ENCODE data around the gene SDR42E1. TPM values are rescaled to one million over a fixed set of nuclear protein-coding genes. Genes with fewer than 3 reads are reported as not detected.

The SDR42E1 gene
- total RNA-seq, 1 experiment from 2014 or later = 17.4 TPM

- H3K79me2 ChIP-seq (ENCODE audit: insufficient read depth, low read length) = no peaks in the 10 kb centered on the region
- peaks cover 58% of the 10 kb centered on the region for H3K27me3 ChIP-seq (ENCODE audit: insufficient read depth, low read length)
- H3K4me1 ChIP-seq (ENCODE audit: control insufficient read depth in 1 of 2, insufficient read depth in 2 of 2, low read length in 2 of 2) = peaks cover 0 to 11% of the 10 kb centered on the region in 2 experiments; a peak in 1 of 4 replicates
- RAD21 ChIA-PET (ENCODE audit: low non-redundant PET in 1 of 2, low total read pairs in 2 of 2, uncharacterized antibody in 2 of 2, unreplicated experiment in 2 of 2) = no interaction called here
- CTCF ChIA-PET = no interaction called here
- no peak for TF ChIP-seq REST (IDR thresholded peaks at IDR 0.05; ENCODE audit: low read depth)
- no peak for TF ChIP-seq CEBPB (IDR thresholded peaks at IDR 0.05; ENCODE audit: low read depth)
- TF ChIP-seq EGR1 (IDR thresholded peaks at IDR 0.05; ENCODE audit: low read depth) = no peak
- TF ChIP-seq SRF (IDR thresholded peaks at IDR 0.05; ENCODE audit: low read depth) = no peak
- no peak for TF ChIP-seq SP1 (IDR thresholded peaks at IDR 0.05; ENCODE audit: low read depth)
- no peak for TF ChIP-seq POLR2AphosphoS5 (IDR thresholded peaks at IDR 0.05; ENCODE audit: low read depth, low read length)
- no peak for TF ChIP-seq ZFX (IDR thresholded peaks at IDR 0.05)
- no peak for TF ChIP-seq ELF1 (IDR thresholded peaks at IDR 0.05; ENCODE audit: borderline replicate concordance, low read depth)
- no peak for TF ChIP-seq POLR2A (IDR thresholded peaks at IDR 0.05; ENCODE audit: borderline replicate concordance, extremely low read depth, insufficient read depth, insufficient read length)
- no peak for TF ChIP-seq EZH2phosphoT487 (IDR thresholded peaks at IDR 0.05; ENCODE audit: borderline replicate concordance)
- no peak for TF ChIP-seq ATF3 (IDR thresholded peaks at IDR 0.05)
- TF ChIP-seq FOSL1 (IDR thresholded peaks at IDR 0.05; ENCODE audit: low read depth) = no peak
- no peak for TF ChIP-seq EZH2 (IDR thresholded peaks at IDR 0.05)
- no peak for TF ChIP-seq MAX (IDR thresholded peaks at IDR 0.05)
- TF ChIP-seq YY1 (IDR thresholded peaks at IDR 0.05; ENCODE audit: extremely low read depth, insufficient replicate concordance, low read depth, low read length) = no peak
- no peak for TF ChIP-seq CBX3 (IDR thresholded peaks at IDR 0.05; ENCODE audit: low read depth)
- TF ChIP-seq JUND (IDR thresholded peaks at IDR 0.05) = no peak
- TF ChIP-seq ZBTB33 (IDR thresholded peaks at IDR 0.05; ENCODE audit: extremely low read depth, insufficient replicate concordance, low read length) = no peak
- no peak for TF ChIP-seq RAD21 (IDR thresholded peaks at IDR 0.05; ENCODE audit: low read depth)
- TF ChIP-seq SIN3A (IDR thresholded peaks at IDR 0.05; ENCODE audit: low read depth) = no peak
- H3K9ac ChIP-seq (ENCODE audit: low read length) = no peak overlapping the region
- H3K4me2 ChIP-seq (ENCODE audit: low read length) = no peak overlapping the region
- no peak overlapping the region for H3K27ac ChIP-seq (ENCODE audit: low read depth, low read length)
- no peak for DNase-seq (ENCODE audit: low read depth, low spot score)
- H4K20me1 ChIP-seq (ENCODE audit: insufficient read depth) = no peaks in the 10 kb centered on the region
- no peaks in the 10 kb centered on the region for H3K9me3 ChIP-seq (ENCODE audit: control insufficient read depth in 1 of 2, insufficient read depth in 1 of 2, low read depth in 1 of 2, low read length in 2 of 2)
- no peak for ATAC-seq
- POLR2A ChIA-PET = no interaction called here
- H3K4me3 ChIP-seq (replicated peaks in 1 of 2; ENCODE audit: low read depth in 1 of 2, low read length in 2 of 2) = no peak overlapping the region
- intact Hi-C loops (cut with micrococcal nuclease) = no loop called here
- H3K9me2 ChIP-seq (ENCODE audit: insufficient read depth) = no peaks in the 10 kb centered on the region
- H3K36me3 ChIP-seq (ENCODE audit: control insufficient read depth in 1 of 2, insufficient read depth in 2 of 2, low read length in 2 of 2) = no peaks in the 10 kb centered on the region
- H2AFZ ChIP-seq (ENCODE audit: low read depth, low read length, poor library complexity, severe bottlenecking) = no peak overlapping the region
- no TSS peak for BruUV-seq (replicated peaks)
Measured at GRCh38 chr16:82037251-82037650, 26.0 kb upstream of the SDR42E1 start.
